ENCODE data around the gene KIAA1328.

GRCh38 chr18:36809590-36810381 lies 19.1 kb upstream of the KIAA1328 start:
- TF ChIP-seq POLR2A (IDR thresholded peaks at IDR 0.05) (no peak), CTCF (IDR thresholded peaks at IDR 0.05) (peak; percentile 38 to 79 (median 72))

Measured in Peyer's patch (tissue), 4 donors.